PFSK-1 (cell line): Measurements from ENCODE around the gene GLB1L3.

Source experiments
- FOXP2 ChIP-seq: optimal IDR thresholded peaks from 2 replicates; pipeline ENCODE3; 2011; ENCODE audit warnings: borderline replicate concordance, control low read depth, inconsistent platforms; ENCODE audit not compliant: insufficient read depth; ENCODE audit errors: extremely low read length, extremely low read depth
- POLR2AphosphoS5 ChIP-seq: IDR thresholded peaks from 2 replicates; pipeline ENCODE4 v1.6.1; 2012; ENCODE audit warnings: low read depth, mild to moderate bottlenecking, control low read depth, low read length, moderate library complexity
- REST ChIP-seq, 2 experiments: IDR thresholded peaks; 2 replicates each; pipeline versions ENCODE4 v1.6.1 to v1.8.0; 2011 to 2012; ENCODE audit warnings: low read depth in 2 of 2, low read length in 2 of 2, control low read depth in 1 of 2, inconsistent platforms in 1 of 2, mild to moderate bottlenecking in 1 of 2, moderate library complexity in 1 of 2; ENCODE audit not compliant: insufficient read depth in 1 of 2
- SIN3A ChIP-seq: IDR thresholded peaks from 2 replicates; pipeline ENCODE4 v1.6.1; 2012; ENCODE audit warnings: mild to moderate bottlenecking, low read length, moderate library complexity, borderline replicate concordance; ENCODE audit not compliant: insufficient read depth
- TAF1 ChIP-seq: IDR thresholded peaks from 2 replicates; pipeline ENCODE4 v1.6.1; 2012; ENCODE audit warnings: low read length, control low read depth, borderline replicate concordance; ENCODE audit not compliant: insufficient read depth

GLB1L3 gene

GRCh38 chr11:134355656-134356055 lies 79.5 kb downstream of the GLB1L3 start:
- TF ChIP-seq POLR2AphosphoS5 (no peak), SIN3A (no peak), FOXP2 (no peak), TAF1 (no peak), REST (IDR thresholded peaks at IDR 0.05; ENCODE audit: insufficient read depth in 1 of 2, low read depth in 2 of 2, low read length in 2 of 2) (no peak)

- TF ChIP-seq SIN3A: no peak
- TF ChIP-seq REST (IDR thresholded peaks at IDR 0.05; ENCODE audit: insufficient read depth in 1 of 2, low read depth in 2 of 2, low read length in 2 of 2): no peak
- TF ChIP-seq FOXP2: no peak
- no peak for TF ChIP-seq POLR2AphosphoS5
- TF ChIP-seq TAF1: no peak
Measured at GRCh38 chr11:134356656-134357544, 80.7 kb downstream of the GLB1L3 start.

GRCh38 chr11:134357545-134357839 lies 81.3 kb downstream of the GLB1L3 start:
- TF ChIP-seq REST (IDR thresholded peaks at IDR 0.05; ENCODE audit: insufficient read depth in 1 of 2, low read depth in 2 of 2, low read length in 2 of 2) (no peak), POLR2AphosphoS5 (no peak), SIN3A (no peak), TAF1 (no peak), FOXP2 (no peak)

- no peak for TF ChIP-seq POLR2AphosphoS5
- no peak for TF ChIP-seq TAF1
- no peak for TF ChIP-seq SIN3A
- TF ChIP-seq FOXP2: no peak
- no peak for TF ChIP-seq REST (IDR thresholded peaks at IDR 0.05; ENCODE audit: insufficient read depth in 1 of 2, low read depth in 2 of 2, low read length in 2 of 2)
Measured at GRCh38 chr11:134358165-134358855, 82.1 kb downstream of the GLB1L3 start.
